SIG-M5 treated with dmso at 0.1 percent for 504 hours (cell line): ENCODE data around the gene DDHD1.

Experiments used
- DNase-seq: peaks from one replicate; lab custom pipeline; 2025; ENCODE audit not compliant: unreplicated experiment; lab: John Stamatoyannopoulos, UW

DDHD1 gene

GRCh38 chr14:53035336-53036210 lies 117.5 kb downstream of the DDHD1 start:
- DNase-seq: no peak

GRCh38 chr14:53034688-53035230 lies 118.4 kb downstream of the DDHD1 start:
- no peak for DNase-seq

GRCh38 chr14:53034036-53034435 lies 119.1 kb downstream of the DDHD1 start:
- no peak for DNase-seq

- DNase-seq: no peak
Measured at GRCh38 chr14:53032838-53033390, 120.2 kb downstream of the DDHD1 start.

GRCh38 chr14:53032161-53032803 lies 120.8 kb downstream of the DDHD1 start:
- no peak for DNase-seq

GRCh38 chr14:53027562-53027961 lies 125.6 kb downstream of the DDHD1 start:
- no peak for DNase-seq

- no peak for DNase-seq
Measured at GRCh38 chr14:53027041-53027440, 126.1 kb downstream of the DDHD1 start.

GRCh38 chr14:53023325-53023724 lies 129.8 kb downstream of the DDHD1 start:
- DNase-seq: no peak

- no peak for DNase-seq
Measured at GRCh38 chr14:53022593-53022992, 130.5 kb downstream of the DDHD1 start.

- DNase-seq: no peak
Measured at GRCh38 chr14:53020193-53020932, 132.8 kb downstream of the DDHD1 start.

GRCh38 chr14:53019406-53019805 lies 133.7 kb downstream of the DDHD1 start:
- DNase-seq: no peak

GRCh38 chr14:53017837-53018236 lies 135.3 kb downstream of the DDHD1 start:
- DNase-seq: no peak

GRCh38 chr14:53016919-53017318 lies 136.2 kb downstream of the DDHD1 start:
- DNase-seq: no peak

- no peak for DNase-seq
Measured at GRCh38 chr14:53016491-53016890, 136.6 kb downstream of the DDHD1 start.

- no peak for DNase-seq
Measured at GRCh38 chr14:53011053-53011462, 142.1 kb downstream of the DDHD1 start.

GRCh38 chr14:53010193-53011040 lies 142.7 kb downstream of the DDHD1 start:
- no peak for DNase-seq

GRCh38 chr14:53006931-53007562 lies 146.1 kb downstream of the DDHD1 start:
- no peak for DNase-seq

- no peak for DNase-seq
Measured at GRCh38 chr14:53004976-53005375, 148.1 kb downstream of the DDHD1 start.

GRCh38 chr14:53003776-53004175 lies 149.3 kb downstream of the DDHD1 start:
- no peak for DNase-seq

- DNase-seq: no peak
Measured at GRCh38 chr14:53002576-53002975, 150.5 kb downstream of the DDHD1 start.
